Fibroblast of the aortic adventitia (primary cell): ENCODE data around the gene PEA15. TPM values are rescaled to one million over a fixed set of nuclear protein-coding genes. Genes with fewer than 3 reads are reported as not detected.
A peak's percentile ranks its signal among the peaks of the same experiment; 100 is the strongest.

Source experiments
- DNase-seq: peaks from one replicate; pipeline ENCODE4 v3.0.0-alpha.2; 2010; ENCODE audit warnings: low read depth
- H3K4me3 ChIP-seq: 2 replicates; pipeline ENCODE4 v1.5.1; 2011; ENCODE audit warnings: low read depth, mild to moderate bottlenecking, control low read depth, low read length, moderate library complexity
- CTCF ChIP-seq: IDR thresholded peaks from 2 replicates; pipeline ENCODE4 v1.5.1; 2011; ENCODE audit warnings: mild to moderate bottlenecking, low read length, control low read depth, inconsistent platforms; ENCODE audit not compliant: insufficient read depth
- total RNA-seq: library from RNA; depleted of rRNA; stranded (reverse); fragments of >200 nt; gene quantifications from 2 replicates; pipeline ENCODE4 v1.2.3, GENCODE V29; 2012; ENCODE audit warnings: low replicate concordance

PEA15 gene
- total RNA-seq, 1 donor: 224 TPM

GRCh38 chr1:160221089-160221488, 15.9 kb downstream of the PEA15 start:
- TF ChIP-seq CTCF: no peak
- DNase-seq: peak; percentile 17
- H3K4me3 ChIP-seq: no peak overlapping the region

GRCh38 chr1:160222546-160222945, 17.4 kb downstream of the PEA15 start:
- no peak for TF ChIP-seq CTCF
- no peak overlapping the region for H3K4me3 ChIP-seq
- no peak for DNase-seq

- no peak for DNase-seq
- TF ChIP-seq CTCF: no peak
- no peak overlapping the region for H3K4me3 ChIP-seq
These were observed 19.4 kb downstream of the PEA15 start for GRCh38 chr1:160224606-160225005.

GRCh38 chr1:160225345-160225744, 20.2 kb downstream of the PEA15 start:
- no peak for TF ChIP-seq CTCF
- no peak for DNase-seq
- no peak overlapping the region for H3K4me3 ChIP-seq

GRCh38 chr1:160226623-160227022, 21.4 kb downstream of the PEA15 start:
- TF ChIP-seq CTCF: no peak
- H3K4me3 ChIP-seq: no peak overlapping the region
- no peak for DNase-seq

- DNase-seq: no peak
- H3K4me3 ChIP-seq: no peak overlapping the region
- TF ChIP-seq CTCF: no peak
These were observed 21.9 kb downstream of the PEA15 start for GRCh38 chr1:160227034-160227433.

GRCh38 chr1:160227561-160227960, 22.4 kb downstream of the PEA15 start:
- no peak for TF ChIP-seq CTCF
- no peak for DNase-seq
- no peak overlapping the region for H3K4me3 ChIP-seq
